HG02588 (cell line): ENCODE data around the gene ANKMY1.
"Not testable (repeated sequence)": the region's sequence is repeated elsewhere in the genome, so short reads cannot be mapped to it uniquely, and the experiment has no call there.

Experiments
- ATAC-seq: cut with Tn5 transposase; IDR thresholded peaks from one replicate; pipeline ENCODE4 v1.9.1; 2021; ENCODE audit warnings: mild to moderate bottlenecking, moderate library complexity; ENCODE audit not compliant: unreplicated experiment

ANKMY1 gene

GRCh38 chr2:240523451-240524281 is 34.1 kb downstream of the ANKMY1 start:
- ATAC-seq: no peak

- ATAC-seq: no peak
These were observed 35.4 kb downstream of the ANKMY1 start for GRCh38 chr2:240522406-240522805.

- not testable (repeated sequence) for ATAC-seq
These were observed 35.9 kb downstream of the ANKMY1 start for GRCh38 chr2:240521885-240522284.

DNA sequence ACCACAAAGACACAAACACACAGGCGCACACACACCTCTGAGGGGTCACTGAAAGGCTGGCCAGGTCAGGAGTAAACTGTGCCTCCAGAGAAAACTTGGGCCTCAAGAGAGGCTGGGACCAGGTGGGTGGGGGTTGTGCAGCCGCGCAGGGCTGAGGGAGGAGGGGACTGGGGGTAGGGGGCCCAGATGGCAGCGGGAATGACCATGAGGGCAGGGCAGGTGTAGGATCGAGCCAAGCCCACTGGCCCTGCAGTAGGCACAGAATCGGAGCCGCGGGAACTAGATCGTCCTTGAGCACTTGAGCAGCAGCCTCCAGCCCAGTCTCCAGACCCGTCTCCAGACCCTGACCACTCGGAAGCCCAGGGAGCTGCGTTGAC is 36.8 kb downstream of the ANKMY1 start:
- ATAC-seq: no peak

GRCh38 chr2:240520130-240520973 is 37.4 kb downstream of the ANKMY1 start:
- ATAC-seq: no peak

GRCh38 chr2:240519396-240520129 is 38.2 kb downstream of the ANKMY1 start:
- no peak for ATAC-seq

DNA sequence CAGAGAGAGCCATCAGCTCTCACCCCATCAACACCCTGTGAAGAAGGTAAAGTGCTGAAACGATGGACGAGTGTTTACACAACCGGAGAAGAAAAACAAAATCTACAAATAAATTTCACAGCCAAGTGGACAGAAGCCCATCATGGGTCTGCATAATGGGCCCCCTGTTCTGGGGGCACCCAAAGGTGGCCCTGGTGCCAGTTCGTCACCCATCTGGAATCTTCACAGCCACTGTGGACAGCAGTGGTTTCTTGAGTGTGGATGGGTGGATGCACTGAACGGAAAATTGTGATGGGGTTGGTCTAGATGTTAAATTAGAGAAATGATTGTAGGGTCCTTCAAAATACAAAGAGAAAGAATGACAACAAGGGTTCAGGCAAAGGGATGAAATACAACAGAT is 38.8 kb downstream of the ANKMY1 start:
- ATAC-seq: no peak

DNA sequence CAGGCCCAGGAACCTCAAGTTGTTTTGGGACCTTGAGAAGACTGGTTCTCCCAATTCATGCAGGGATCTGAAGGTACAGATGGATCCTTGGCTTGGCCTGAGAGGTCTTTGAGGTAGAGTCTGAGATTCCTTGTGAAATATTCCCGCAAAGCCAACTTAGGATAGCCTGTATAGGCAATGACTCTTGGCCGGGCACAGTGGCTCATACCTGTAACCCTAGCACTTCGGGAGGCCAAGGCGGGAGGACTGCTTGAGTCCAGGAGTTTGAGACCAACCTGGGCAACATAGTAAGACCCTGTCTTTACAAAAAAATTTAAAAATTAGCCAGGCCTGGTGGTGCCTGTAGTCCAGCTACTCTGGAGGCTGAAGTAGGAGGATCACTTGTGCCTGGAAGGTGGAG is 40.4 kb downstream of the ANKMY1 start:
- ATAC-seq: no peak

DNA sequence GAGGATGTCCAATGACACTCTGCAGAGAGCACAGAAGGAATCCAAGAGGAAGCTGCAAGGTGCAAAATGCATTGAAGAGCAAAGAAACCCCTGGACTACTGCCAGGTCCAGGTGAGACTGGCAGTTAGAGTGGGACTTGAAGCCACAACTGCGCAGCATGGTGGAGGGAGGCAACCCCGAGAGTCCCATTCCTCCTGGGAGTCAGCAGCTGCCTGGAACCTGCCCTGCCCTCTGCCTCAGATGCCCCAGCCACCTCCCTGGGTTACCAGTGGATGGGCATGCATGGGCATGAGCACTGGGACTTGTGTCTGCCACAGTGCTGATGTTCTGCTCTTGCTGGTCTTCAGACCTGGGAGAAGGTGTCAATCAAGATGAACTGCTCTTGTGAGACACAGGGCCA is 43.2 kb downstream of the ANKMY1 start:
- no peak for ATAC-seq

DNA sequence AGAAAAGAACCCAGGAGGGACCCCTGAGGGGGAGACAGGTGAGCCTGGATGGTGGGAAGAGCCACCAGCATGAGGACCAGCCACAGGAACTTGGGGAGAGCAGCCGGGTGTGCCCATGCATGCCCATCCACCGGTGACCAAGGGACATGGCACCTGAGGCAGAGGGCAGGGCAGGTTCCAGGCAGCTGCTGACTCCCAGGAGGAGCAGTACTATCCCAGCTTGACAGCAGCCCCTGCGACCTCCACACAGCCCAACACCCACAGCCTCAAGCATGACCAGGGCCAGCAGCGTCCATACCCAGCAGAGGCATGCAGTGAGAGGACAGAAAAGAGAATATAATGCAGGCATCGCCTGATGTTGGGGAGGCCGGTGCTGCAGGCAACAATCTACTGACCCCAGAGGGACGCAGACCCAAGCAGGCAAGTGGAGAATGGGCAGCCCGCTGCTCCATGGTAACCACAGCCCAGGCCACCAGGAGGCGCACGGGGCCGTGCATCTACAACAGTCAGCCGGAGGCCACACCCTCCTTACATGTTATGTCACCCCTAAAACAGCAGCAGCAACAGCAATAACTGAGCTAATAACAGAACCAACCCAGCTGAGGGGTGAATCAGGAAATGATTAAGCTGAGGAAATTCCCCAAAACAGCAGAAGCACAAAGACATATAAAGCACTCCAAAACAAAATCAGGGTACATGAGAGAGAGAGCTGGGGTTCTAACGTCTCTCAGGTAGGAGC is 44.1 kb downstream of the ANKMY1 start:
- ATAC-seq: peak; percentile 90

GRCh38 chr2:240512666-240513535 is 44.9 kb downstream of the ANKMY1 start:
- no peak for ATAC-seq

DNA sequence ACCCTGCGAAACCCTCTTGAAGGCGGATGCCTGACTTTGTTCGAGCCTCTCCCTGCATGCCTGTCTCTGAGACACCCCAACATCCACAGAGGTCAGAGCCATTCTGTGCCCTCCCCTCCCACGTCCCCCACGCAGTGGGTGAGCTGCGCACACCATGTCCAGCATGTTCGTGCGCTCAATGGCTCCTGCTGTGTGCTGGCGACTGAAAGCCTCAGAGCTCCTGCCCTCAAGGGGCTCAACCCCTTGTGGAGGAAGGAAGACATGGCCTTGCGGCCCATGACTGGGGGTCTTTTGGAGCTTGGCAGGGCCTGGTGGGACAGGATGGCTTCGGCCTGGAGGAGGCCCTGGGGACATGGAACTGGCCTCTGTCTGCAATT is 45.7 kb downstream of the ANKMY1 start:
- no peak for ATAC-seq

DNA sequence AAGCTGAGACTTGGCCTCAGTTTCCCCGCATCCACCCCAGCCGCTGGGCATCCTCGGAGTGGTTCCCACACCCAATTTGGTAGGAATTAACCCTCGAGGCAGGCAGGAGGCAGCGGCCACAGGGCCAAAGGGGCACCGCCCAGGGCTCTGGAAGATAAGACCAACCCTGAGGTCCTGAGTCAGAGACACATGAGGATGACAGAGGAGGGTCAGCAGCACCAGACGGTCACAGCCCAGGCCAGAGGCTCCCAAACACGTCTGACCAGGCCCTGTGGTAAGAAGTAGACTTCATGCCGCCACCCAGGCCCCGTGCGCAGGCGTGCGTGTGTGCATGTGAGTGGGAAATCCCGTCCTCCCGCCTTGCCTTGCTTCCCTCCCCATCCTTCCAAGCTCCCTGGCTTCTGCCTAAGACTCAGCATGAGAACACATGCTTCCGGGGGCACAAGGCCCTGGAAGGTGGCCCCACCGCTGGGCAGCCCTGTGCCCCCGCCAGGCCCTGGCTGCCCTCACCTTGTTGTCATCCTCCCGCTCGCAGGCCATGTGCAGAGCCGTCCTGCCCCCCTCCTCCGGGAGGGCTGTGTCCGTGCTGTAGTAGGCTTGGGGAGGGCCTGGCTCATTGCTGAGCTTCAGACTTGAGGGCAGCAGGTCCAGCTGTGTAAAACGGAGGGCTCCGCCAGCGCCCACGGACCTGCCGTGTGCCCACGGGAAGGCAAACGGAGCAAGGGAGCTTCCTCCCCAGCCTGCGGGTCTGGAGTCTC is 46.3 kb downstream of the ANKMY1 start:
- ATAC-seq: no peak

- ATAC-seq: no peak
These were observed 47.1 kb downstream of the ANKMY1 start for GRCh38 chr2:240510513-240511210.

GRCh38 chr2:240509667-240510512 is 47.9 kb downstream of the ANKMY1 start:
- no peak for ATAC-seq

DNA sequence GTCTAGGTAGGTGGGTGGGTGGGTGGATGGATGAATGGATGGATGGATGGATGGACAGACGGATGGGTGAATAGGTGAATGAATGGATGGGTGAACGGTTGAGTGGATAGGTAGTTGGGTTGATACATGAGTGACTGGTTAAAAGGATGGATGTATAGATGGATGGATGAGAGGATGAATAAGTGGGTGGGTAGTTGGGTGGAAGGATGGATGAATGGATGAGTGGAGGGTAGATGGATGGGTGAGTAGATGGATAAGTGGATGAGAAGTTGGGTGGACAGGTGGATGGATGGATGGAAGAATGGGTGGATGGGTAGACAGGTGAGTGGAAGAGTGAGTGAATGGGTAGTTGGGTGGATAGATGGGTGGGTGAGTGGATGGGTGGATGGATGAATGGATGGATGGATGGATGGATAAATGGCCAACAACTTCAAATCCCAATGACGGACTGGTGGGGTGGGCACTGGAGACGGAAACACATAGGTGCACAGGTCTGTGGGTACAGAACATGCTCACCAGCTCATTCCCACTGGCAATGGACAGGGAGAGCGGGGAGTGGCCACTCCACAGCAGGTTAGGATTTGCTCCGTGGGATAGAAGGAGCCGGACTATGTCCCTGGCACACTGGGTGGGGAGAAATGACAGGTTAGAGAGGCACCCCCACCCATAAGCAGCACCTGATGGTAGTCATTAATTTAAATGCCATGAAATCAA is 48.8 kb downstream of the ANKMY1 start:
- ATAC-seq: no peak

DNA sequence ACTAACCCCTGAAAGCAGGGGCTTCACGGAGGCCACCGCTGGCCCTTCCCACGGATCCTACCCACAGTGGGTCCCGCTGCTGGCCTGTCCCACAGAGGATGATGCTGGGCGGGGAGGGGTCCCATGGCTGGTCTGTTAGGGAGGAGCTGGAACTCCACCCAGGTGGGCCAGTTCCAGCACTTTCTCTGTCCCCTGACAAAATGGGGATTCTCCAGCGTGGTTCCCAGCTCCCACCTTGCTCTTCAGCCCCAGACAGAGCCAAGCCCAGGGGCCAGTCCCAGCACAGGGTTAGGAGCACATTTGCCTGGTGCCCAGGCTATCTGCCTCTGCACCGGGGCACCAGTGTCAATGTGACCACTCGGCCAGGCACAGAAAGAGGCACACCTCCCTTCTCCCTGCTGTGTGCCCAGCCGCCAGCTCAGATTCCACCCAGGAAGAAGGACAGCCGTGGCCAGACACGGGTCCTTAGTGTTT is 50.0 kb downstream of the ANKMY1 start:
- ATAC-seq: no peak
